Naive B cell (primary cell): Measurements from ENCODE around the gene GBX2. TPM values are rescaled to one million over a fixed set of nuclear protein-coding genes. Genes with fewer than 3 reads are reported as not detected.
"Not testable (repeated sequence)": the region's sequence is repeated elsewhere in the genome, so short reads cannot be mapped to it uniquely, and the experiment has no call there.

Experiments used
- ATAC-seq, 2 donors: fragments of 150-1000 bp; cut with Tn5 transposase; 2 replicates each; pipeline ENCODE4 v1.10.0; 2021; ENCODE audit warnings: low read depth in 2 of 2, mild to moderate bottlenecking in 2 of 2, moderate library complexity in 2 of 2
- DNase-seq: peaks from one replicate; pipeline ENCODE4 v3.0.0; 2022
- H3K27ac Mint-ChIP-seq, 6 donors: one replicate each; pipeline ENCODE4 v1.8.0; 2020 to 2022; ENCODE audit warnings: mild to moderate bottlenecking in 6 of 6, mixed read lengths in 6 of 6, moderate library complexity in 5 of 6, inconsistent platforms in 2 of 6
- H3K27me3 Mint-ChIP-seq, 3 donors: one replicate each; pipeline ENCODE4 v1.8.0; 2021 to 2022; ENCODE audit warnings: mixed read lengths in 3 of 3, mild to moderate bottlenecking in 1 of 3
- H3K36me3 Mint-ChIP-seq, 2 donors: one replicate each; pipeline ENCODE4 v1.8.0; 2020 to 2022; ENCODE audit warnings: mixed read lengths in 2 of 2, inconsistent platforms in 1 of 2, mild to moderate bottlenecking in 1 of 2
- H3K4me1 Mint-ChIP-seq, 3 donors: one replicate each; pipeline ENCODE4 v1.8.0; 2020 to 2022; ENCODE audit warnings: mixed read lengths in 3 of 3, inconsistent platforms in 1 of 3, mild to moderate bottlenecking in 1 of 3, moderate library complexity in 1 of 3
- H3K4me3 Mint-ChIP-seq, 8 donors: one replicate each; pipeline ENCODE4 v1.8.0; 2020 to 2022; ENCODE audit warnings: mild to moderate bottlenecking in 8 of 8, mixed read lengths in 8 of 8, moderate library complexity in 8 of 8, inconsistent platforms in 2 of 8
- H3K9me3 Mint-ChIP-seq, 7 donors: one replicate each; pipeline ENCODE4 v1.8.0; 2020 to 2022; ENCODE audit warnings: mixed read lengths in 7 of 7, mild to moderate bottlenecking in 5 of 7, inconsistent platforms in 2 of 7, moderate library complexity in 1 of 7
- polyA plus RNA-seq, 6 donors: library from polyadenylated mRNA; unstranded; fragments of 300-500 nt; fragmentation: Illumina TruSeq; gene quantifications; one replicate each; pipeline ENCODE4 v1.2.3, GENCODE V29; 2021; ENCODE audit warnings: low read depth in 6 of 6

GBX2 gene
- polyA plus RNA-seq, 6 donors from 2014 or later = not detected

- H3K36me3 Mint-ChIP-seq = peaks cover 0 to 14% of the 10 kb centered on the region in 2 donors
- ATAC-seq = no peak
- H3K4me1 Mint-ChIP-seq = peaks cover 0 to 2% (median 0%) of the 10 kb centered on the region in 3 donors
- H3K27ac Mint-ChIP-seq = no peak overlapping the region
- H3K4me3 Mint-ChIP-seq = no peak overlapping the region
- peaks cover 20 to 47% (median 44%) of the 10 kb centered on the region in 3 donors for H3K27me3 Mint-ChIP-seq
- peaks cover 8 to 37% (median 26%) of the 10 kb centered on the region in 7 donors for H3K9me3 Mint-ChIP-seq
- DNase-seq = no peak
Measured at GRCh38 chr2:236155406-236155805, 12.8 kb downstream of the GBX2 start.

GRCh38 chr2:236146436-236146835 is 21.8 kb downstream of the GBX2 start:
- Mint-ChIP-seq H3K4me3 (no peak overlapping the region), H3K27me3 (peaks cover 9 to 25% (median 18%) of the 10 kb centered on the region in 3 donors), H3K4me1 (no peaks in the 10 kb centered on the region), H3K27ac (no peak overlapping the region), H3K36me3 (no peaks in the 10 kb centered on the region), H3K9me3 (peaks cover 0 to 15% (median 9%) of the 10 kb centered on the region in 7 donors)
- ATAC-seq (no peak), DNase-seq (no peak)

GRCh38 chr2:236143811-236144210 is 24.4 kb downstream of the GBX2 start:
- Mint-ChIP-seq H3K9me3 (peaks cover 0 to 6% (median 0%) of the 10 kb centered on the region in 7 donors), H3K27ac (no peak overlapping the region), H3K4me3 (no peak overlapping the region), H3K4me1 (no peaks in the 10 kb centered on the region), H3K36me3 (no peaks in the 10 kb centered on the region), H3K27me3 (peaks cover 18 to 33% (median 25%) of the 10 kb centered on the region in 3 donors)
- no peak for ATAC-seq
- no peak for DNase-seq

GRCh38 chr2:236141616-236142015 is 26.6 kb downstream of the GBX2 start:
- peaks cover 19 to 33% (median 25%) of the 10 kb centered on the region in 3 donors for H3K27me3 Mint-ChIP-seq
- H3K4me1 Mint-ChIP-seq, DNase-seq, H3K27ac Mint-ChIP-seq, H3K36me3 Mint-ChIP-seq, H3K4me3 Mint-ChIP-seq, H3K9me3 Mint-ChIP-seq, ATAC-seq: not testable (repeated sequence)

- H3K27me3 Mint-ChIP-seq = peaks cover 8 to 15% (median 11%) of the 10 kb centered on the region in 3 donors
- H3K4me1 Mint-ChIP-seq = no peaks in the 10 kb centered on the region
- DNase-seq (no peak), ATAC-seq (no peak)
- no peaks in the 10 kb centered on the region for H3K36me3 Mint-ChIP-seq
- H3K4me3 Mint-ChIP-seq = no peak overlapping the region
- H3K9me3 Mint-ChIP-seq = peaks cover 0 to 6% (median 0%) of the 10 kb centered on the region in 7 donors
- no peak overlapping the region for H3K27ac Mint-ChIP-seq
Measured at GRCh38 chr2:236137066-236137465, 31.1 kb downstream of the GBX2 start.

GRCh38 chr2:236136538-236136937 is 31.6 kb downstream of the GBX2 start:
- H3K4me3 Mint-ChIP-seq = no peak overlapping the region
- no peaks in the 10 kb centered on the region for H3K4me1 Mint-ChIP-seq
- peaks cover 0 to 6% (median 0%) of the 10 kb centered on the region in 7 donors for H3K9me3 Mint-ChIP-seq
- H3K36me3 Mint-ChIP-seq = no peaks in the 10 kb centered on the region
- H3K27ac Mint-ChIP-seq = no peak overlapping the region
- H3K27me3 Mint-ChIP-seq = peaks cover 8 to 14% (median 8%) of the 10 kb centered on the region in 3 donors
- DNase-seq (no peak), ATAC-seq (no peak)

- Mint-ChIP-seq H3K27ac (no peak overlapping the region), H3K36me3 (no peaks in the 10 kb centered on the region), H3K4me3 (no peak overlapping the region), H3K9me3 (no peaks in the 10 kb centered on the region), H3K27me3 (no peaks in the 10 kb centered on the region), H3K4me1 (no peaks in the 10 kb centered on the region)
- DNase-seq = no peak
- no peak for ATAC-seq
Measured at GRCh38 chr2:236133410-236134012, 34.7 kb downstream of the GBX2 start.

GRCh38 chr2:236131073-236131692 is 37.0 kb downstream of the GBX2 start:
- H3K4me3 Mint-ChIP-seq = no peak overlapping the region
- H3K36me3 Mint-ChIP-seq = no peaks in the 10 kb centered on the region
- no peaks in the 10 kb centered on the region for H3K27me3 Mint-ChIP-seq
- DNase-seq (no peak), ATAC-seq (no peak)
- H3K4me1 Mint-ChIP-seq = no peaks in the 10 kb centered on the region
- H3K27ac Mint-ChIP-seq = no peak overlapping the region
- H3K9me3 Mint-ChIP-seq = no peaks in the 10 kb centered on the region

GRCh38 chr2:236130349-236130998 is 37.7 kb downstream of the GBX2 start:
- H3K4me1 Mint-ChIP-seq = no peaks in the 10 kb centered on the region
- no peak overlapping the region for H3K4me3 Mint-ChIP-seq
- H3K36me3 Mint-ChIP-seq = no peaks in the 10 kb centered on the region
- no peaks in the 10 kb centered on the region for H3K27me3 Mint-ChIP-seq
- DNase-seq = no peak
- no peaks in the 10 kb centered on the region for H3K9me3 Mint-ChIP-seq
- no peak for ATAC-seq
- H3K27ac Mint-ChIP-seq = no peak overlapping the region

GRCh38 chr2:236129935-236130334 is 38.3 kb downstream of the GBX2 start:
- H3K27me3 Mint-ChIP-seq = no peaks in the 10 kb centered on the region
- no peaks in the 10 kb centered on the region for H3K9me3 Mint-ChIP-seq
- no peak overlapping the region for H3K27ac Mint-ChIP-seq
- no peaks in the 10 kb centered on the region for H3K4me1 Mint-ChIP-seq
- DNase-seq = no peak
- no peak overlapping the region for H3K4me3 Mint-ChIP-seq
- no peak for ATAC-seq
- no peaks in the 10 kb centered on the region for H3K36me3 Mint-ChIP-seq

- no peak overlapping the region for H3K4me3 Mint-ChIP-seq
- no peaks in the 10 kb centered on the region for H3K4me1 Mint-ChIP-seq
- no peak for ATAC-seq
Measured at GRCh38 chr2:236128321-236128720, 39.9 kb downstream of the GBX2 start.

GRCh38 chr2:236127010-236127409 is 41.2 kb downstream of the GBX2 start:
- DNase-seq = no peak

More at GRCh38 chr2:236128321-236128720, 39.9 kb downstream of the GBX2 start:
- H3K36me3 Mint-ChIP-seq = no peaks in the 10 kb centered on the region
- no peaks in the 10 kb centered on the region for H3K27me3 Mint-ChIP-seq
- no peak overlapping the region for H3K27ac Mint-ChIP-seq
- DNase-seq = no peak
- H3K9me3 Mint-ChIP-seq = peaks cover 0 to 2% (median 0%) of the 10 kb centered on the region in 7 donors

GRCh38 chr2:236125541-236125940 is 42.6 kb downstream of the GBX2 start:
- ATAC-seq (no peak), DNase-seq (no peak)
- peaks cover 0 to 8% (median 0%) of the 10 kb centered on the region in 3 donors for H3K27me3 Mint-ChIP-seq
- no peaks in the 10 kb centered on the region for H3K36me3 Mint-ChIP-seq
- no peak overlapping the region for H3K27ac Mint-ChIP-seq
- H3K4me3 Mint-ChIP-seq = no peak overlapping the region
- H3K4me1 Mint-ChIP-seq = no peaks in the 10 kb centered on the region
- H3K9me3 Mint-ChIP-seq = peaks cover 0 to 2% (median 0%) of the 10 kb centered on the region in 7 donors

More at GRCh38 chr2:236127010-236127409, 41.2 kb downstream of the GBX2 start:
- Mint-ChIP-seq H3K27ac (no peak overlapping the region), H3K27me3 (peaks cover 0 to 2% (median 0%) of the 10 kb centered on the region in 3 donors), H3K36me3 (no peaks in the 10 kb centered on the region), H3K4me3 (no peak overlapping the region), H3K4me1 (no peaks in the 10 kb centered on the region), H3K9me3 (peaks cover 0 to 2% (median 0%) of the 10 kb centered on the region in 7 donors)
- ATAC-seq = no peak
